Astrocyte (in vitro differentiated cells and primary cell): Measurements from ENCODE around the gene SLC2A13. TPM values are rescaled to one million over a fixed set of nuclear protein-coding genes. Genes with fewer than 3 reads are reported as not detected.

ENCODE experiments used
- DNase-seq: peaks from one replicate; pipeline ENCODE4 v3.0.0-alpha.2; 2010; ENCODE audit warnings: low read depth
- FAIRE-seq: peaks from 2 replicates; lab custom pipeline; 2011; peaks lifted over from hg19 to GRCh38; lab: Jason Lieb, UNC
- H2AFZ ChIP-seq: 2 replicates; pipeline ENCODE4 v1.6.0; 2012; ENCODE audit warnings: low read depth, low read length, inconsistent platforms
- H3K27ac ChIP-seq: 2 replicates; pipeline ENCODE4 v1.5.1; 2011; ENCODE audit warnings: low read depth, low read length, inconsistent platforms
- H3K27me3 ChIP-seq: 2 replicates; pipeline ENCODE4 v1.6.0; 2011; ENCODE audit warnings: low read length, inconsistent platforms; ENCODE audit not compliant: insufficient read depth
- H3K36me3 ChIP-seq: 2 replicates; pipeline ENCODE4 v1.5.1; 2011; ENCODE audit warnings: low read length, inconsistent platforms; ENCODE audit not compliant: insufficient read depth
- H3K4me1 ChIP-seq: 2 replicates; pipeline ENCODE4 v1.5.1; 2011; ENCODE audit warnings: low read length, inconsistent platforms; ENCODE audit not compliant: insufficient read depth
- H3K4me2 ChIP-seq: 2 replicates; pipeline ENCODE4 v1.6.0; 2012; ENCODE audit warnings: low read length, inconsistent platforms
- H3K4me3 ChIP-seq: 2 replicates; pipeline ENCODE4 v1.5.1; 2011; ENCODE audit warnings: low read depth, mild to moderate bottlenecking, low read length, inconsistent platforms; ENCODE audit not compliant: insufficient read depth
- H3K79me2 ChIP-seq: 2 replicates; pipeline ENCODE4 v1.6.0; 2012; ENCODE audit warnings: mild to moderate bottlenecking, low read length, inconsistent platforms; ENCODE audit not compliant: insufficient read depth
- H3K9ac ChIP-seq: 2 replicates; pipeline ENCODE4 v1.6.0; 2012; ENCODE audit warnings: mild to moderate bottlenecking, low read length, inconsistent platforms
- H3K9me3 ChIP-seq: 2 replicates; pipeline ENCODE4 v1.5.1; 2012; ENCODE audit warnings: low read depth, mild to moderate bottlenecking, low read length, inconsistent platforms; ENCODE audit not compliant: insufficient read depth
- H4K20me1 ChIP-seq: 2 replicates; pipeline ENCODE4 v1.6.0; 2012; ENCODE audit warnings: low read length, inconsistent platforms; ENCODE audit not compliant: insufficient read depth
- H3K27ac Mint-ChIP-seq: one replicate; pipeline ENCODE4 v1.8.0; 2021; ENCODE audit warnings: mild to moderate bottlenecking, mixed read lengths; ENCODE audit not compliant: unreplicated experiment
- H3K27me3 Mint-ChIP-seq: one replicate; pipeline ENCODE4 v1.8.0; 2021; ENCODE audit warnings: low read depth, mixed read lengths; ENCODE audit not compliant: unreplicated experiment
- H3K36me3 Mint-ChIP-seq: one replicate; pipeline ENCODE4 v1.8.0; 2021; ENCODE audit warnings: low read depth, mixed read lengths; ENCODE audit not compliant: unreplicated experiment
- H3K4me1 Mint-ChIP-seq: one replicate; pipeline ENCODE4 v1.8.0; 2021; ENCODE audit warnings: low read depth, mixed read lengths; ENCODE audit not compliant: unreplicated experiment
- H3K4me3 Mint-ChIP-seq: one replicate; pipeline ENCODE4 v1.8.0; 2021; ENCODE audit warnings: mild to moderate bottlenecking, moderate library complexity, mixed read lengths; ENCODE audit not compliant: unreplicated experiment
- H3K9me3 Mint-ChIP-seq: one replicate; pipeline ENCODE4 v1.8.0; 2021; ENCODE audit warnings: mild to moderate bottlenecking, mixed read lengths; ENCODE audit not compliant: unreplicated experiment
- EZH2 ChIP-seq: IDR thresholded peaks from 2 replicates; pipeline ENCODE4 v1.6.1; 2012; ENCODE audit warnings: mild to moderate bottlenecking, low read length, inconsistent platforms; ENCODE audit not compliant: insufficient read depth
- total RNA-seq: library from RNA; stranded (reverse); gene quantifications from 2 replicates; pipeline ENCODE4 v1.2.1, GENCODE V29; 2021
- TF ChIP-seq, protein P1 (sequence below): IDR thresholded peaks from 2 replicates; pipeline ENCODE4 v1.5.1; 2011; ENCODE audit warnings: low read depth, mild to moderate bottlenecking, inconsistent platforms, low read length, moderate library complexity; ENCODE audit not compliant: insufficient read depth

The SLC2A13 gene
- total RNA-seq, 1 donor from 2014 or later, result 10.2 TPM

GRCh38 chr12:40117818-40118217 lies 11.9 kb upstream of the SLC2A13 start:
- no peak for FAIRE-seq
- Histone ChIP-seq H3K4me3 (no peak overlapping the region), H3K79me2 (no peaks in the 10 kb centered on the region), H3K27me3 (no peaks in the 10 kb centered on the region), H4K20me1 (no peaks in the 10 kb centered on the region), H3K9me3 (no peaks in the 10 kb centered on the region), H3K36me3 (no peaks in the 10 kb centered on the region), H3K9ac (no peak overlapping the region), H3K4me1 (no peaks in the 10 kb centered on the region), H3K27ac (no peak overlapping the region), H3K4me2 (no peak overlapping the region), H2AFZ (no peak overlapping the region)
- no peaks in the 10 kb centered on the region for H3K36me3 Mint-ChIP-seq
- H3K4me1 Mint-ChIP-seq, result no peaks in the 10 kb centered on the region
- no peaks in the 10 kb centered on the region for H3K27me3 Mint-ChIP-seq
- TF ChIP-seq EZH2, result no peak
- TF ChIP-seq, protein P1, sequence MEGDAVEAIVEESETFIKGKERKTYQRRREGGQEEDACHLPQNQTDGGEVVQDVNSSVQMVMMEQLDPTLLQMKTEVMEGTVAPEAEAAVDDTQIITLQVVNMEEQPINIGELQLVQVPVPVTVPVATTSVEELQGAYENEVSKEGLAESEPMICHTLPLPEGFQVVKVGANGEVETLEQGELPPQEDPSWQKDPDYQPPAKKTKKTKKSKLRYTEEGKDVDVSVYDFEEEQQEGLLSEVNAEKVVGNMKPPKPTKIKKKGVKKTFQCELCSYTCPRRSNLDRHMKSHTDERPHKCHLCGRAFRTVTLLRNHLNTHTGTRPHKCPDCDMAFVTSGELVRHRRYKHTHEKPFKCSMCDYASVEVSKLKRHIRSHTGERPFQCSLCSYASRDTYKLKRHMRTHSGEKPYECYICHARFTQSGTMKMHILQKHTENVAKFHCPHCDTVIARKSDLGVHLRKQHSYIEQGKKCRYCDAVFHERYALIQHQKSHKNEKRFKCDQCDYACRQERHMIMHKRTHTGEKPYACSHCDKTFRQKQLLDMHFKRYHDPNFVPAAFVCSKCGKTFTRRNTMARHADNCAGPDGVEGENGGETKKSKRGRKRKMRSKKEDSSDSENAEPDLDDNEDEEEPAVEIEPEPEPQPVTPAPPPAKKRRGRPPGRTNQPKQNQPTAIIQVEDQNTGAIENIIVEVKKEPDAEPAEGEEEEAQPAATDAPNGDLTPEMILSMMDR, result no peak
- no peak for DNase-seq
- no peaks in the 10 kb centered on the region for H3K9me3 Mint-ChIP-seq
- no peak overlapping the region for H3K4me3 Mint-ChIP-seq
- H3K27ac Mint-ChIP-seq, result no peak overlapping the region

GRCh38 chr12:40110586-40110985 lies 4.7 kb upstream of the SLC2A13 start:
- Mint-ChIP-seq H3K27me3 (no peaks in the 10 kb centered on the region), H3K36me3 (no peaks in the 10 kb centered on the region), H3K4me3 (no peak overlapping the region), H3K9me3 (no peaks in the 10 kb centered on the region), H3K4me1 (no peaks in the 10 kb centered on the region), H3K27ac (no peak overlapping the region)
- Histone ChIP-seq H3K9me3 (no peaks in the 10 kb centered on the region), H3K9ac (no peak overlapping the region), H3K27me3 (peaks cover 3% of the 10 kb centered on the region), H3K4me1 (no peaks in the 10 kb centered on the region), H3K4me2 (no peak overlapping the region), H4K20me1 (no peaks in the 10 kb centered on the region), H3K36me3 (no peaks in the 10 kb centered on the region), H3K79me2 (no peaks in the 10 kb centered on the region), H3K4me3 (no peak overlapping the region), H2AFZ (no peak overlapping the region), H3K27ac (no peak overlapping the region)
- no peak for FAIRE-seq
- TF ChIP-seq, protein P1, result no peak
- no peak for TF ChIP-seq EZH2
- no peak for DNase-seq

DNA sequence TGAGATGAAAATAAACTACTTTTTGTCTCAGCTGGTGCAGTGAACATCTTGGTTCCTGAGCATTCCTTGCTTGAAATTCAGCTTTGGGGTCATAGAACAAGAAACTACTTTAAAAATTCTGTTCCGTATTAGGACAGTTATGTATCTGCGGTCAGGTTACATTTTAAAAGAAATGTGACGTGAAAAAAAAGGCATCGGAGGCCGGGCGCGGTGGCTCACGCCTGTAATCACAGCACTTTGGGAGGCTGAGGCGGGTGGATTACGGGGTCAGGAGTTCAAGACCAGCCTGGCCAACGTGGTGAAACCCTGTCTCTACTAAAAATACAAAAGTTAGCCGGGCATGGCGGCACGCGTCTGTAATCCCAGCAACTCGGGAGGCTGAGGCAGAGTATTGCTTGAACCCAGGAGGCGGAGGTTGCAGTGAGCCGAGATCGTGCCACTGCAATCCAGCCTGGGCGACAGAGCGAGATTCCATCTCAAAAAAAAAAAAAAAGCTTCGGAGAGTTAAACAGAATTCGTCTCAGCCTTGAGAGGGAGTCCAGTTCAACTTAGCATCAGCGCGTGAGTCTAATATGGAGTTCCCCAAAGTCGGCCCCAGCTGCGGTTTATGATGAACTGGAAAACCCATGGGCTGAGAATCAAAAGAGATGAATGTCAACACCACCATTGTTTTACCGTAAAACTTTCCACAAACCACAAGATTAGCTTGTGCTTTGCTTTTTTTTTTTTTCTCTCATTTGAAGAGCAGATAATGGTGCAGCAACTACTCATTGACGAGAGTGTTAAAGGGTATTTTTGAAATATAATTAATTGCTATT lies 2.1 kb upstream of the SLC2A13 start:
- no peak overlapping the region for H3K4me3 ChIP-seq
- Mint-ChIP-seq H3K9me3 (no peaks in the 10 kb centered on the region), H3K4me1 (peaks cover 9% of the 10 kb centered on the region), H3K4me3 (no peak overlapping the region), H3K27me3 (no peaks in the 10 kb centered on the region), H3K27ac (no peak overlapping the region), H3K36me3 (peaks cover 2% of the 10 kb centered on the region)
- H2AFZ ChIP-seq, result no peak overlapping the region
- H3K9me3 ChIP-seq, result no peaks in the 10 kb centered on the region
- no peaks in the 10 kb centered on the region for H3K36me3 ChIP-seq
- H3K27ac ChIP-seq, result no peak overlapping the region
- DNase-seq (no peak), FAIRE-seq (no peak)
- peaks cover 5% of the 10 kb centered on the region for H3K79me2 ChIP-seq
- TF ChIP-seq, protein P1, result no peak
- no peak for TF ChIP-seq EZH2
- H3K9ac ChIP-seq, result no peak overlapping the region
- H4K20me1 ChIP-seq, result peaks cover 13% of the 10 kb centered on the region
- H3K4me2 ChIP-seq, result peak overlapping the region; percentile 92
- H3K4me1 ChIP-seq, result peaks cover 10% of the 10 kb centered on the region
- peaks cover 3% of the 10 kb centered on the region for H3K27me3 ChIP-seq
